K562 (cell line): ENCODE results near the gene LRRK2. TPM values are rescaled to one million over a fixed set of nuclear protein-coding genes. Genes with fewer than 3 reads are reported as not detected.

ENCODE experiments used
- ATAC-seq: fragments of 200-7000 bp; cut with Tn5 transposase; 3 replicates; pipeline ENCODE4 v1.9.1; 2020; ENCODE audit warnings: moderate library complexity
- BruUV-seq: library from RNA; stranded (reverse); fragments of 400-500 nt; replicated peaks from 2 replicates; lab custom pipeline; 2021; lab: Mats Ljungman, UMichigan
- CTCF ChIA-PET: fragments of 300-600 bp; formaldehyde crosslinking; extraction: SDS; loops from one replicate; lab custom pipeline; 2021; ENCODE audit warnings: low intra/inter-chr PET ratio; lab: Yijun Ruan, JAX
- POLR2A ChIA-PET: fragments of 300-600, 350-650 bp; sonication (Branson Sonifier 250); formaldehyde crosslinking; extraction: SDS; loops from one replicate; lab custom pipeline; 2021; ENCODE audit warnings: antibody characterized with exemption, inconsistent platforms; lab: Yijun Ruan, JAX
- DNase-seq, 4 experiments: peaks; one replicate each; pipeline versions ENCODE4 v3.0.0 to v3.0.0-alpha.2; 2011 to 2018; ENCODE audit warnings: low spot score in 3 of 4, mixed read lengths in 3 of 4; ENCODE audit errors: extremely low read depth in 1 of 4
- FAIRE-seq: peaks from 2 replicates; lab custom pipeline; 2011; peaks lifted over from hg19 to GRCh38; lab: Jason Lieb, UNC
- H2AFZ ChIP-seq: 2 replicates; pipeline ENCODE4 v1.6.0; 2011; ENCODE audit warnings: low read depth, low read length, control low read depth, inconsistent platforms
- H3K27ac ChIP-seq: fragments of 200-600 bp; 3 replicates; pipeline ENCODE4 v1.8.0; 2011; ENCODE audit warnings: low read depth, mild to moderate bottlenecking, control low read depth, inconsistent platforms, low read length, moderate library complexity, mixed read lengths; ENCODE audit errors: extremely low read depth
- H3K27me3 ChIP-seq, 2 experiments: fragments of 300-600 bp in 1 of 2; 2 replicates in 1 of 2; 3 replicates in 1 of 2; pipeline versions ENCODE4 v1.6.0 to v1.8.0; 2011; ENCODE audit warnings: inconsistent platforms in 2 of 2, low read length in 2 of 2, mild to moderate bottlenecking in 1 of 2, mixed read lengths in 1 of 2, moderate library complexity in 1 of 2; ENCODE audit not compliant: control insufficient read depth in 2 of 2, insufficient read depth in 2 of 2
- H3K36me3 ChIP-seq: fragments of 300-600 bp; 3 replicates; pipeline ENCODE4 v1.8.0; 2011; ENCODE audit warnings: mild to moderate bottlenecking, low read length, inconsistent platforms; ENCODE audit not compliant: control insufficient read depth, insufficient read depth
- H3K4me1 ChIP-seq, 2 experiments: fragments of 200-600 bp in 1 of 2; replicated peaks in 1 of 2; 2 replicates in 1 of 2; 3 replicates in 1 of 2; pipeline versions ENCODE4 v1.5.1 to v1.8.0; 2011; ENCODE audit warnings: inconsistent platforms in 2 of 2, low read length in 2 of 2, mild to moderate bottlenecking in 1 of 2, mixed read lengths in 1 of 2, moderate library complexity in 1 of 2; ENCODE audit not compliant: control insufficient read depth in 2 of 2, insufficient read depth in 2 of 2
- H3K4me2 ChIP-seq: 2 replicates; pipeline ENCODE4 v1.6.1; 2011; ENCODE audit warnings: low read length, control low read depth, inconsistent platforms, mixed read lengths; ENCODE audit not compliant: insufficient read depth
- H3K4me3 ChIP-seq: fragments of 200-600 bp; sonication (generic), shearing (Covaris generic); 2 replicates; pipeline ENCODE4 v1.5.1; 2016; ENCODE audit warnings: control low read depth, inconsistent platforms
- H3K79me2 ChIP-seq: fragments of 200-600 bp; 3 replicates; pipeline ENCODE4 v1.8.0; 2011; ENCODE audit warnings: low read length, inconsistent platforms; ENCODE audit not compliant: control insufficient read depth, insufficient read depth
- H3K9ac ChIP-seq, 2 experiments: 2 replicates each; pipeline versions ENCODE4 v1.6.0 to v1.6.1; 2011; ENCODE audit warnings: low read depth in 2 of 2, low read length in 2 of 2, control low read depth in 1 of 2, inconsistent platforms in 1 of 2, mild to moderate bottlenecking in 1 of 2, mixed read lengths in 1 of 2; ENCODE audit not compliant: insufficient read depth in 1 of 2
- H3K9me1 ChIP-seq: one replicate; pipeline ENCODE4 v1.6.0; 2011; ENCODE audit warnings: inconsistent platforms, mild to moderate bottlenecking, low read length, moderate library complexity; ENCODE audit not compliant: control insufficient read depth, insufficient read depth
- H3K9me3 ChIP-seq: replicated peaks from 2 replicates; pipeline ENCODE4 v1.5.1; 2011; ENCODE audit warnings: low read depth, low read length, inconsistent platforms; ENCODE audit not compliant: control insufficient read depth, insufficient read depth
- H4K20me1 ChIP-seq: replicated peaks from 2 replicates; pipeline ENCODE4 v1.6.1; 2011; ENCODE audit warnings: low read length, inconsistent platforms, mixed read lengths; ENCODE audit not compliant: control insufficient read depth, insufficient read depth
- GTF2F1 ChIP-seq: IDR thresholded peaks from 2 replicates; pipeline ENCODE4 v1.6.1; 2011; ENCODE audit warnings: low read depth, low read length, improper control_type of control experiment
- ILF3 ChIP-seq: fragments of 450-650 bp; IDR thresholded peaks from 2 replicates; pipeline ENCODE4 v1.6.1; 2018; ENCODE audit warnings: antibody characterized with exemption, mild to moderate bottlenecking, moderate library complexity, borderline replicate concordance
- NUFIP1 ChIP-seq: fragments of 450-650 bp; IDR thresholded peaks from 2 replicates; pipeline ENCODE4 v1.6.1; 2018; ENCODE audit not compliant: partially characterized antibody
- PCBP2 ChIP-seq: fragments of 200-400 bp; formaldehyde crosslinking; IDR thresholded peaks from 2 replicates; pipeline ENCODE4 v1.6.1; 2018; ENCODE audit warnings: low read length, low read depth, mild to moderate bottlenecking, moderate library complexity; ENCODE audit not compliant: poor library complexity, severe bottlenecking
- TCF7 ChIP-seq: sonication (generic); IDR thresholded peaks from 2 replicates; pipeline ENCODE4 v1.6.1; 2016; ENCODE audit warnings: antibody characterized with exemption, borderline replicate concordance
- THRAP3 ChIP-seq: fragments of 450-650 bp; IDR thresholded peaks from 2 replicates; pipeline ENCODE4 v1.6.1; 2016; ENCODE audit warnings: mild to moderate bottlenecking, inconsistent platforms, borderline replicate concordance
- ZMIZ1 ChIP-seq, 2 experiments: fragments of 150-350 bp in 1 of 2; IDR thresholded peaks; 2 replicates each; pipeline ENCODE4 v1.6.1; 2012 to 2016; ENCODE audit warnings: low read depth in 2 of 2, low read length in 2 of 2, mild to moderate bottlenecking in 1 of 2, moderate library complexity in 1 of 2
- WGBS: fragments of 100-300 bp; shearing (Covaris generic); methylation state at CpG from one replicate; pipeline ENCODE4 v1.1.6; 2016; ENCODE audit warnings: low coverage, mixed read lengths; ENCODE audit not compliant: insufficient coverage; ENCODE audit errors: missing lambda C conversion rate; 5-methylcytosine and 5-hydroxymethylcytosine counted together
- in situ Hi-C: fragments of 300-500 bp; cut with MboI; formaldehyde crosslinking; loops from 4 replicates; pipeline ENCODE4 v1.15.0; 2018; ENCODE audit warnings: inconsistent platforms, mixed read lengths
- intact Hi-C: fragments of 100-400 bp; cut with micrococcal nuclease; formaldehyde crosslinking; loops from 2 replicates; pipeline ENCODE4 v1.14.2; 2022
- polyA plus RNA-seq, 8 experiments: library from polyadenylated mRNA; depleted of rRNA in 4 of 8; stranded (reverse) in 5 of 8; unstranded in 3 of 8; fragments of >200 nt; fragmentation: Nextera tagmentation in 2 of 8; fragmentation: Illumina TruSeq in 1 of 8; extraction: Ambion mirVana in 2 of 8; extraction: Trizol in 1 of 8; gene quantifications; 2 replicates each; pipeline versions ENCODE4 v1.2.1 to v1.2.3, GENCODE V29; 2011 to 2014; ENCODE audit warnings: inconsistent platforms in 1 of 8, missing spikeins in 1 of 8
- total RNA-seq, 7 experiments: library from RNA; depleted of rRNA in 6 of 7; stranded (reverse); fragments of >200 nt in 6 of 7; fragmentation: Illumina TruSeq in 2 of 7; extraction: Trizol in 2 of 7; gene quantifications; 2 replicates each; pipeline versions ENCODE4 v1.2.1 to v1.2.3, GENCODE V29; 2011 to 2021; ENCODE audit warnings: low replicate concordance in 1 of 7

Gene LRRK2
- total and polyA plus RNA-seq, 9 of the 15 experiments (the other 6 are each of a cell fraction or from before 2014, with no cell fraction given) = 0.03 to 0.89 (median 0.31) TPM

DNA sequence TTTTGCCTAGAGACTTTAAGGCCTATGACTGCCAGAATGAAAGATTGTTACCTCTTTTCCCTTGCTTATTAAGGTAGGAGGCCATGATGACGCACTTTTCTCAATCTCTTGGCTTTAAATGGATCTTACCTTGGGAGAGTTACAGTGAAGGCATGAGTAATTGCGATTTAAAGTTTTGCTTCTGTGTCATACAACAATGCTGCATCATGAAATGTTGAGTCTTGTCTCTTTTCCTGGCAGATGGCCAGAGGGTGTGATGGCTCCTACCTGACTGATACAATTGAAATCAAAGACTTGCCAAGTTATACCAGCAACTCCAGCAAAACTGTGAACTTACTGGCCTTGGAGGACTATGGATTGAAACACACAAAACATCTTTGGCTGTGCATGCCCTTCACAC lies 17.2 kb upstream of the LRRK2 start (continued):
- TF ChIP-seq ILF3 = no peak
- no peak for TF ChIP-seq NUFIP1

DNA sequence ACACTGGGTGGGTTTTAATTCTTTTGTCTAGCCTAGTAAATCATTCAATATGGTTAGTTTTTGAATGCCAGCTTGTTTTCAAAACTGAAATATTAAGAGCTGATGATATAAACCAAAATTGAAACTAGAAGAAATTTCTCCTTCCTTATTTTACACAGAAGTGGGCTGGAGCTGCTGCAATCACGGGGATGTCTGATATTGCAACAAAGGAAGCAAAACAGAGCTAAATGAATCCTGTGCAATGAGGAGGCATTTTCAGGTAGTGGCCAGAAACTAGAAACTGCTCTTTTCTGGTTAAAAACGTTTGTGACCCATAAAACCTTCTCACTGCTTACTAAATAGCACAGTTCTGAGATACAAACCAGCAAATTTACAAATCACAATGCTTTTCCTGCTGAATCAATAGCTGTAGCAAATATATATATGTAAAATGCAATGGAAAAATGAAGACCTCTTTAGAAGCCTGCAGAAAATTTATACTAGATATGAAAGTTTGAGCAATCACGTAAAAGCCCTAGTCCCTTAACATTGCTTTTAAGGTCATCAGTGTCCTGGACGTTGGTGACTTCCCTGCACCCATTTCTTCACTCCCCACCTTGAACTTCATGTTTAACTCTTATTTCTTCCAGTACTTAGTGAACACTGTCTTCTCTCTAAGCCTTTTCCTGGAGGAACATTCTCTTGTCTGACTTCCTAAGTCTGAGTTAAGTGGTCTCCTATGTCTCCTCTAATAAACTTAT lies 15.9 kb upstream of the LRRK2 start:
- WGBS = 1% methylated on average over 4 of the region's 4 CpGs
- TF ChIP-seq TCF7 (no peak), THRAP3 (no peak), PCBP2 (no peak), ZMIZ1 (IDR thresholded peaks at IDR 0.05; ENCODE audit: low read depth in 2 of 2, low read length in 2 of 2) (no peak), GTF2F1 (no peak)
- no peak for FAIRE-seq
- in situ Hi-C loops = no loop called here
- H3K4me2 ChIP-seq = no peak overlapping the region
- H3K79me2 ChIP-seq = no peaks in the 10 kb centered on the region
- ChIA-PET CTCF (no interaction called here), POLR2A (no interaction called here)
- no peak for DNase-seq
- no peak overlapping the region for H3K27ac ChIP-seq
- intact Hi-C loops = no loop called here
- ATAC-seq = no peak
- H3K9ac ChIP-seq = no peak overlapping the region
- H3K9me1 ChIP-seq = no peaks in the 10 kb centered on the region
- H3K27me3 ChIP-seq = no peaks in the 10 kb centered on the region
- no peaks in the 10 kb centered on the region for H4K20me1 ChIP-seq
- no peaks in the 10 kb centered on the region for H3K36me3 ChIP-seq
- no peaks in the 10 kb centered on the region for H3K9me3 ChIP-seq
- no peaks in the 10 kb centered on the region for H3K4me1 ChIP-seq
- H2AFZ ChIP-seq = no peak overlapping the region
- no peak overlapping the region for H3K4me3 ChIP-seq
- BruUV-seq = no TSS peak
